GM12878 (cell line): ENCODE measurements around the gene TM6SF1.
"Not testable (repeated sequence)": the region's sequence is repeated elsewhere in the genome, so short reads cannot be mapped to it uniquely, and the experiment has no call there.

Experiments
- BCL3 ChIP-seq: IDR thresholded peaks from 2 replicates; pipeline ENCODE4 v1.6.1; 2011; ENCODE audit warnings: borderline replicate concordance, low read depth, mild to moderate bottlenecking, moderate library complexity, low read length; ENCODE audit not compliant: insufficient read depth, poor library complexity, severe bottlenecking
- JUND ChIP-seq: IDR thresholded peaks from 2 replicates; pipeline ENCODE4 v1.6.1; 2012; ENCODE audit warnings: low read depth, mild to moderate bottlenecking, low read length, improper control_type of control experiment, moderate library complexity
- MAX ChIP-seq: IDR thresholded peaks from 2 replicates; pipeline ENCODE4 v1.6.1; 2012; ENCODE audit warnings: low read depth, low read length, improper control_type of control experiment
- NFIC ChIP-seq: IDR thresholded peaks from 2 replicates; pipeline ENCODE4 v1.6.1; 2012; ENCODE audit warnings: low read depth, mild to moderate bottlenecking, inconsistent platforms, low read length, moderate library complexity
- NFYB ChIP-seq: IDR thresholded peaks from 2 replicates; pipeline ENCODE4 v1.6.1; 2011; ENCODE audit warnings: low read depth, mild to moderate bottlenecking, low read length, improper control_type of control experiment, moderate library complexity; ENCODE audit not compliant: insufficient read depth
- POLR2A ChIP-seq: IDR thresholded peaks from 2 replicates; pipeline ENCODE4 v1.6.1; 2011; ENCODE audit warnings: low read depth, mild to moderate bottlenecking, low read length
- POLR2AphosphoS5 ChIP-seq: IDR thresholded peaks from 2 replicates; pipeline ENCODE4 v1.6.1; 2011; ENCODE audit warnings: mild to moderate bottlenecking, low read length, inconsistent platforms
- POU2F2 ChIP-seq: IDR thresholded peaks from 3 replicates; pipeline ENCODE4 v1.6.1; 2011; ENCODE audit warnings: low read depth, mild to moderate bottlenecking, low read length, borderline replicate concordance
- PRDM15 ChIP-seq: fragments of 450-650 bp; formaldehyde crosslinking; IDR thresholded peaks from 2 replicates; pipeline ENCODE4 v1.4.0; 2020; ENCODE audit warnings: mild to moderate bottlenecking, moderate library complexity
- RFX5 ChIP-seq: IDR thresholded peaks from 2 replicates; pipeline ENCODE4 v1.6.1; 2011; ENCODE audit warnings: low read depth, low read length, improper control_type of control experiment
- TF ChIP-seq, protein P1 (sequence below), 3 experiments: IDR thresholded peaks in 2 of 3; conservative IDR thresholded peaks in 1 of 3; 2 replicates each; pipeline ENCODE4 v1.5.1; 2011; ENCODE audit warnings: low read depth in 3 of 3, low read length in 3 of 3, mild to moderate bottlenecking in 3 of 3, control low read depth in 2 of 3, moderate library complexity in 2 of 3, inconsistent platforms in 1 of 3, mixed read lengths in 1 of 3; ENCODE audit not compliant: control insufficient read depth in 2 of 3, insufficient read depth in 1 of 3; ENCODE audit errors: extremely low read depth in 1 of 3
- TF ChIP-seq, protein P2 (sequence below): fragments of 450-650 bp; IDR thresholded peaks from 2 replicates; pipeline ENCODE4 v1.6.1; 2014; ENCODE audit warnings: mild to moderate bottlenecking

GRCh38 chr15:83169576-83169975, 62.1 kb downstream of the TM6SF1 start:
- TF ChIP-seq POLR2A; MAX; BCL3; POU2F2; POLR2AphosphoS5; PRDM15 (CRISPR knock-in tag); JUND; NFYB; NFIC; RFX5: not testable (repeated sequence)
- TF ChIP-seq, protein P1, sequence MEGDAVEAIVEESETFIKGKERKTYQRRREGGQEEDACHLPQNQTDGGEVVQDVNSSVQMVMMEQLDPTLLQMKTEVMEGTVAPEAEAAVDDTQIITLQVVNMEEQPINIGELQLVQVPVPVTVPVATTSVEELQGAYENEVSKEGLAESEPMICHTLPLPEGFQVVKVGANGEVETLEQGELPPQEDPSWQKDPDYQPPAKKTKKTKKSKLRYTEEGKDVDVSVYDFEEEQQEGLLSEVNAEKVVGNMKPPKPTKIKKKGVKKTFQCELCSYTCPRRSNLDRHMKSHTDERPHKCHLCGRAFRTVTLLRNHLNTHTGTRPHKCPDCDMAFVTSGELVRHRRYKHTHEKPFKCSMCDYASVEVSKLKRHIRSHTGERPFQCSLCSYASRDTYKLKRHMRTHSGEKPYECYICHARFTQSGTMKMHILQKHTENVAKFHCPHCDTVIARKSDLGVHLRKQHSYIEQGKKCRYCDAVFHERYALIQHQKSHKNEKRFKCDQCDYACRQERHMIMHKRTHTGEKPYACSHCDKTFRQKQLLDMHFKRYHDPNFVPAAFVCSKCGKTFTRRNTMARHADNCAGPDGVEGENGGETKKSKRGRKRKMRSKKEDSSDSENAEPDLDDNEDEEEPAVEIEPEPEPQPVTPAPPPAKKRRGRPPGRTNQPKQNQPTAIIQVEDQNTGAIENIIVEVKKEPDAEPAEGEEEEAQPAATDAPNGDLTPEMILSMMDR (IDR thresholded peaks at IDR 0.05 in 2 of 3, conservative IDR thresholded peaks at IDR 0.05 in 1 of 3; ENCODE audit: control insufficient read depth in 2 of 3, extremely low read depth in 1 of 3, insufficient read depth in 1 of 3, low read depth in 3 of 3, low read length in 3 of 3): not testable (repeated sequence)
- TF ChIP-seq, protein P2, sequence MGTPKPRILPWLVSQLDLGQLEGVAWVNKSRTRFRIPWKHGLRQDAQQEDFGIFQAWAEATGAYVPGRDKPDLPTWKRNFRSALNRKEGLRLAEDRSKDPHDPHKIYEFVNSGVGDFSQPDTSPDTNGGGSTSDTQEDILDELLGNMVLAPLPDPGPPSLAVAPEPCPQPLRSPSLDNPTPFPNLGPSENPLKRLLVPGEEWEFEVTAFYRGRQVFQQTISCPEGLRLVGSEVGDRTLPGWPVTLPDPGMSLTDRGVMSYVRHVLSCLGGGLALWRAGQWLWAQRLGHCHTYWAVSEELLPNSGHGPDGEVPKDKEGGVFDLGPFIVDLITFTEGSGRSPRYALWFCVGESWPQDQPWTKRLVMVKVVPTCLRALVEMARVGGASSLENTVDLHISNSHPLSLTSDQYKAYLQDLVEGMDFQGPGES: not testable (repeated sequence)
